GM19193 (cell line): ENCODE results near the gene EFR3B.

Source experiments
- POLR2A ChIP-seq: IDR thresholded peaks from 4 replicates; pipeline ENCODE4 v1.6.1; 2011; ENCODE audit not compliant: insufficient read depth, insufficient read length; ENCODE audit errors: extremely low read depth

EFR3B gene

GRCh38 chr2:25050128-25050527, 8.3 kb downstream of the EFR3B start:
- TF ChIP-seq POLR2A: no peak

DNA sequence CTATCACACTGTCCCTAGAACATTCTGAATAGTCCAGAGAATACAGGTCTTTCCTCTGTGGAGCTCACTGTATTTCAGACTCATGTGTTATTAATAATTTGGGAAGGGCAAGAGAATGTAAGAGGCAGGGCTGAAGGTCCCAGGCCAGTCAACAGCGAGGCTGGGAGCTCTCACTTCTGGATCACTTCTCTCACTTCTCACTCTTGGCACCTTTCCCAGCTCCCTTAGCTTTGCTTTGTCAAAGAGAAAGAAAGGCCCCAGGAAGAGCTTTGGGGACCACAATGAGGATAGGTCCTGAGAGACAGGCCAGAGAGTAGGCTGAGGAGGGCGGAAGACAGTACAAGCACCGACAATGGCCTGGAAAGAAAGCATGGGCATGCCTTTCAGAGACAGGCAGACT, 11.2 kb downstream of the EFR3B start:
- TF ChIP-seq POLR2A: no peak

- no peak for TF ChIP-seq POLR2A
Observed at GRCh38 chr2:25054720-25055119, 12.8 kb downstream of the EFR3B start.

- TF ChIP-seq POLR2A: no peak
Observed at GRCh38 chr2:25055376-25055920, 13.6 kb downstream of the EFR3B start.

DNA sequence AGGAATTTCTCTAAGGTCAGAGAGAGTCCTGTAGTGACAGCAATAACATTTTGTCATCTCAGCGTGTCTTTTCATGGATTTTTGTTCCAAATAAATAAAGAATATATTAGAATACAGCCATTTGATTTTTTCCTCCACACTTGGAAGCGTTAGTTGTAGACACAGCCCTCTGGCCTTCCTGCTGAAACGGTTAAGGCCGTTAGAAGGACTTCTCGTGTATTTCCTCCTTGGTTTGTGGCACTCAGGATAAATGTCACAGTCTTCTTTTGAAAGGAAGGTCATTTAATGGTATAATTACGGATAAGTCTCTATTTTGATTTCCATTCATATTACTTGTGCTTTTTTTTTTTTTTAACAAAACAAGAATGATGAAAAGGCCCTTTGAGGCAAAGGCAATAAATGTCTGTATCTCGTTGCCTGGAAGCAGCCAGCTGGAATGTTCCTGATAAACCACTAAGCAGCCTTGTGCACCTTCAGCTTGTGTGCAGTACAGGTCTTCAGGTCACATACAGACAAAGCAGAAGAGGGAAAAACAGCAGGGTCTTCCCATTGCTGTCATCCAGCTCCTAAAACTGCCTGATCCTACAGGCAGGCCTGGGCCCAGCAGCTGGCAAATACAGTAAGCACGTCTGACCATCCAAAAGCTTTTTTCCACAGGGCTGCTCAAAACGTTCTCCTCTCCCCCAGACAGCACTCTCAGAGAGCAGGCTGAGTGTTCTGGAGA, 14.4 kb downstream of the EFR3B start:
- TF ChIP-seq POLR2A: no peak

GRCh38 chr2:25062511-25062917, 20.6 kb downstream of the EFR3B start:
- TF ChIP-seq POLR2A: no peak

GRCh38 chr2:25063876-25064660, 22.2 kb downstream of the EFR3B start:
- TF ChIP-seq POLR2A: no peak

DNA sequence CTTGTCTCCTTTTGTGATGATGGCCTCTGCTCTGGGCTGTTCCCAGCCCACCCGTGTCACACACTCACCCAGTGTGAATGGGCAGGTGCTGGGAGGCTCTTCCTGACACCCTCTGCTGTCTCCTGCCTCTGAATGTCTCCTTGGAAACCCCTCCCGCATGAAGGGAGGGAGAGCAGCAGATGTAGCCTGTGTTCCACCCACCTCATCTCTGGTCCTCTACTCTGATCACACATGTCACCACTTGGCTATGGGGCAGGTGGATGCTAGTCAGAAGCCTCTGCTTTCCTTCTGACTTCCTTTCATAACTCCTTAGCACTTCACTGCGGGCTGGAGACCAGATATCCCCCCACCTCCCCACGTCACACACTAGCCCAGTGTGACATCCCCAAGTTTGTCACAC, 23.9 kb downstream of the EFR3B start:
- no peak for TF ChIP-seq POLR2A

GRCh38 chr2:25066455-25066854, 24.6 kb downstream of the EFR3B start:
- TF ChIP-seq POLR2A: no peak

- no peak for TF ChIP-seq POLR2A
Observed at GRCh38 chr2:25068217-25068616, 26.3 kb downstream of the EFR3B start.

- TF ChIP-seq POLR2A: no peak
Observed at GRCh38 chr2:25071966-25072365, 30.1 kb downstream of the EFR3B start.

DNA sequence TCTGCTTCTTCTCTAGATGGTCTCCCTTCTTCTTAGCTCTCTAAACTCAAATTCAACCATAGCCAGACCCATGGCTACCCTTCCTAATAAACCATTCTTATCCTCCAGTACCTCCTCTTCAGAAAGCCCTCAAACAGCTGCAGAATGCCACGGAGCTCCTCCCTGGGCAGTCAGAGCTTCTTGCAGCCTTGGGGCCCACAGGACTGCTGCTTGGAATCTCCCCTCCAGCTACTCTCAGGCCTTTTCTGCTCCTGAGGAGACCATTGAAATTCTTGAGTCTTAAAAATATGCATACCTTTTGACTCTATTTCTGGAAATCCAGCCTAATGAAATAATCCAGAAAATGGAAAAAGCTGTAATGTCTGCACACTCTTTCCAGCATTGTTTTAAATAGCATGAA, 30.7 kb downstream of the EFR3B start:
- TF ChIP-seq POLR2A: no peak

DNA sequence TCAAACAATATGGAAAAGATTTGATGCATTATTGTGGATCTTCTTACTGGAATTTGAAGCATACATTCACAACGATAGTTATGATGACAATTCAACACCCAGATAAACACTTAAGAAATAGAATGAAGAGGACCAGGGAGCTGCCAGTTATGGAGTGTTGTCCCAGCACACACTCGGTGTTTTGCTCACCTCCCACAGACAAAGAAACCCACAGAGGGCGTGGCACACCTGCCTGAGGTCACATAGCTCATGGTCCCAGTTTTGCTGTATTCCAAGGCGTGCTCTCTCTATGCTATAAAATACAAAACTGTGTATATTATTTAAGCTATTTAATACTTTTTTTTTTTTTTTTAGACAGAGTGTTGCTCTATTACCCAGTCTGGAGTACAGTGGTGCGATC, 31.1 kb downstream of the EFR3B start:
- no peak for TF ChIP-seq POLR2A

DNA sequence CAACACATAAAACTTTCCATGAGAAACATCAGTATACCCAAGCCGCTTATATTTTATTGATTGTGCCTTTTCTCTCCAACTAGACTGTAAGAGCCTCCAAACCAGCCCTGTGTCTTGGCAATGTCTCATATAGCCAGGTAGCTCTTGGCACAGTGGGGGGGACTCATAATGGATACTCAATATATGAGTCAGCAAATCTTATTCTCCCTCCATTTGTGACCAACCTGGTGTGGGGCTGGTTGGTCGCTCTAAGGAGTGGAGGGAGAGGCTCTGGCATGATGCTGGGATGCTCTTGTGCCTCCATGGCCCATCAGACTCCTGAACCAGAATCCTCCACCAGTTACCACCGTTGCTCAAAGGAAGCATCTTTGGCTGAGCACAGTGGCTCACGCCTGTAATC, 32.0 kb downstream of the EFR3B start:
- no peak for TF ChIP-seq POLR2A

DNA sequence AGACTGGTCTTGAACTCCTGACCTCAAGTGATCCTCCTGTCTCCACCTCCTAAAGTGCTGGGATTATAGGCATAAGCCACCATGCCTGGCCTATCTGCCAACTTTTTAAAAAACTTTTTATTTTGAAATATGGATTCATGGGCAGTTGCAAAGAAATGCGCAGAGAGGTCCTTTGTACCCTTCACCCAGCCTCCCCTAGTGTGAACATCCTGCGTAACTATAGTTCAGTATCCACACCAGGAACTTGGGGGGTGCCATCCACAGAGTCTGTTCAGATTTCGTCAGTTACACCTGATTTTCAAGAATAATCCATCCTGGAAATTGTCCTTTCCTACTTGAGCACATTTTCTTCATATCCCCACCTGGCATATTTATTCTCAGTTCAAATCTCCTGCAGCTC, 33.0 kb downstream of the EFR3B start:
- TF ChIP-seq POLR2A: no peak

DNA sequence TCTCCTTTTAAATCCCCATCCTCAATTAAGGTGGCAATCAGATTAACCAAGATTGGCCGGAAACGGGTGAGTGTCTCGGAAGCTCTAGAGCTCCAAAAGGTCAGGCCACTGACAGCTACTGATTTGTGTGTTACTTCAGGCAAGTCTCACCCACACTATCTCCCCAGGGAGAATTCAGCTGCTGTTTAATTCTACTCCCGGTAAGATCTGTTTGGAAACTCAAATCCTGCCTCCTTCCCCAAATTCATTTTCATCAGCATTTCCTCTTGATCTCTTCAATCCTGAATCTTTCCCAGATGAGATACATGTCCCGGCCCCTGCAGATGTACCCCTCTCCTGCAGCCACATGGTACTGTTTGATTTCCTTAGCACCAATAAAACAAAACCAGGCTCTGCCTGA, 34.9 kb downstream of the EFR3B start:
- TF ChIP-seq POLR2A: no peak
